Dermis blood vessel endothelial cell (primary cell): ENCODE data around the gene KERA. TPM values are rescaled to one million over a fixed set of nuclear protein-coding genes. Genes with fewer than 3 reads are reported as not detected.

Experiments used
- DNase-seq: peaks from one replicate; pipeline ENCODE4 v3.0.0; 2010
- total RNA-seq: library from RNA; depleted of rRNA; stranded (reverse); fragments of >200 nt; gene quantifications from 2 replicates; pipeline ENCODE4 v1.2.3, GENCODE V29; 2014

The KERA gene
- total RNA-seq, 1 donor from 2014 or later, result not detected

DNA sequence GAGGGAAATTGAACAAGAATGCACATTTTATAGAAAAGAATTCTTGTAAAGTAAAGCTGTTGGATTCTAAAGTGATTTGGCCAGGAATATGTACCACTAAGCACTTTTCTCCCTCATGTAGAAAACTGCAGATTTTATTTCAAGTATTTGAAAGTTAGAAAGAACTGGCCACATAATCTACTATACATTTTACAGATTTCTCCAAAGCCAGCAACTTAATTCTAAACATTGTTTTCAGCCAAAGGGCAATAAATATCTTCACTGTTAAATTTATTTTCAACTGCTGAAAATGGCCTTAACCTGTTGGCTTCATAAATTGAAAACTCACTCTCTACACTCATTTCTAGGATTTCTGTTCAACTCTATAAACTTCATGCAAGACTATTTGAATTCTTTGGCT, 15.6 kb upstream of the KERA start:
- no peak for DNase-seq

DNA sequence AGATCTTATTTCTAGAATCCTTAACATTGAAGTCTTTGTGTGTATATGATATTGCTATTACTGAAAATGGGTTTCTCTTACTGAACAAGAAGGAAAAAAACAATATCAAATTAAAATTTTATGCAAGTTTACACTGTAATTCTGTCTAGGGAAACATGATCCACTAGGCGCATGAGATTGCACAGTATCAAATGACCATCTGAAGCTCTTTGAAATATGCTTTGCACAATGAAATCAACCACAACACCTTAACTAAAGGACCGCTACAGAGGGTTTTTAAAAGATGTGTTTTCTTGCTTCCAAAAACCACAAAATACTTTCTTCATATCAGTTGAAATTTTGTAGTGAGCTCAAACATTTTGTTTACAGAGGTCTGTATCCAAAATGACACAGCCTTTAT, 15.1 kb upstream of the KERA start:
- DNase-seq, result no peak

DNA sequence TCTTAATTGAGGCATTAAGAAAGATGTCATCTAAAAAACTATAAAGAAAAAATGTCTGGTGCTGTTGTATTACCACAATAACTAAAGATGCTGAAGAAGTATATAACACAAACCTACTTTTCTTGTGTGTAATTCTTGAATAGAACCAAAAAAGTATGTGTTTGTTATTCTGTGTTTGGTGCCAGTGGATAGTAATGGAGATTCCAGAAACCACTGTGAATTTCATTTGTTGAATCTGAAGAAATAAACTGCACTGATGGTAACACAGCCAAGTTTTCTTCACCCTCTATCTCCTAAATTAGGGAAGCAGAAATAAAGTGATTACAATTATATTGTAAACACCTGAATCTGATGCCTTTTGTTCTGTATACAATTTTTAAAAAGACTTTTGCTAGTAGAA, 13.1 kb upstream of the KERA start:
- DNase-seq, result no peak

DNA sequence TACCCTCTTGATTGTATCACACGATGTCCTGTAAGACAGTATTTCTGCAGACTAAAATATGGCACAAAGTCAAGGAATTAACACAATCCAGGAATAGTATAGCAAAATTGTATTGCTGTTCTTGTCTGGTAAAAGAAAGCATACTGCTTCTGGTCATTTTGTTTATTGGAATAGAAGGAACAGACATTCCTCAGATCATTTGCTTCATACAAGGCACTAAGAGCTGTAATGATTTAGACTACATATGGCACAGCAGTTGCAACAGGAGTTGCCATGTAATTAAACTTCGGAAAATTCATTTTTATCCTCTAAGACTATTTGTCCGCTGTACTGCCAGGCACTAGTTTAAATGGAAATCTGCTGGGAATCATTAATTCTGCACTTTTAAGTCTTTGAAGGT, 7.6 kb upstream of the KERA start:
- DNase-seq, result no peak

DNA sequence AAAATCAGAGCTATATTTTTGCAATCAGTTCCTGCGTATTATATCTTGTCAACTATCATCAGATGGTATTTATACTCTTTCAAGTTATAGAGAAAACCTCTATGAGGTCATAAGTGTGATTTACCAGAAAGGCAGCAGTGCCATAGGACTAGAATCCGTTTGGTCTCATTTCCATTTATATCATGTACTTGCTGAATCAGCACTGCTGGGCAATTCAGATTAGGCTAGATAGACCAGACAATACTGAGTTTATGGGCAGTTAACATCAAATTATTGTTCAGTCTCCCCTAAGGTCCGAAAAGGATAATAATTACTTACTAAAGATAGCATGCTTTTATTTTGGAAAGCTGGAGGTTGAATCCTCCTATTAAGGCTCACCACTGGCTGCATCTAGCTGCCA, 6.8 kb upstream of the KERA start:
- DNase-seq, result no peak

DNA sequence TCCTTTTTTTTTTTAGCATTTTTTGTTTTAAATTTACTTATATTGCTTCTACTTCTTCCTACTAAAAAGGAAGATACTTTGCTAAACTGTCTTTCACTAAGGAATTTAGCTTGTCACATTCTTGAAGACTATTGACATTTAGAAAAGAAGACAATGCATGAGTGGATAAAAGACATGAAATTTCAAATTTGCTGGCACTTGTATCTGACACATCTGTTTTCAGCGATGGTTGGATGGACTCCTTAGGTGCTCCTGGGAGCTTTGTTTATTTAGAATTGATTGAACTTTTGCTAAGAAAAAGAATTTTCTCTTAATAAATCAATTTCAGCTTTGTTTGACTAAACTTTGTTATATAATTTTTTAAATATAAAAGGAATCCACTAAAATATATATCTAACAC, 3.3 kb upstream of the KERA start:
- DNase-seq, result no peak

DNA sequence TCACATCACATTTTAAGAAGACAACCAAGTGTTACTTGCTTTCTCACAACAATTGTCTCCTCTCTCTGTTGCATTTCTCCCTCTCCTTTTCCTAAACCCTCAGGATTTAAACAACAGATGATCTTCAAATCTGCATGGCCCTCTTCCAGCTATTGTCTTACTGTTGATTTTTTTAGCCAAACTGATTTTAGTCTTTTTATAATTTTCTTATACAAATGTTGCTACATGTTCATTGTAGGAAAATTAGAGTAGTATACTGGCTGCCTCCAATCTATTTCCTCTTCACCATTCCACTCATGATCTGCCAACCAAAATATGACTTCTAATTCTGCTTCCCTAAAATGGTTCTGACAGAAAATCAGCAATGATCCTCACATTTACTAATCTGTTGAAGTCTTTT, 1.4 kb upstream of the KERA start:
- DNase-seq, result no peak

DNA sequence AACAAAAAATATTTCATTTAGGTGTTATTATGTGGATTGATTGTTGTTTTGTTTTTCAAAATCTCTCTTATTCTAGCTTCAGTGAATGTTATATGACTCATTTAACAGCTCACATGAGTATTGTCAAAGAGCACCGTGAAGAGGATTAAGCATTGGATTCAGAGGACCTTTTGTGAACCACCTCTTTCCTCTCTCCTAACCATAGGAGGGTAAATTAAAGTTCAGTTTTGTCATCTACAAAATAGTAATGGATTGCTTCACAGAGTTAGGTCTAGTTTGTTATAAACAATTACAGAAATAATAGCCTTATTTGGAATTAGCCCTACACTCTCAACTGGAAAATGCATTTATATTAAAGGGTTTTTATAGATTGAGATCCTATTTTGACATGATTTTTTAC, 962 bp upstream of the KERA start:
- DNase-seq, result no peak

DNA sequence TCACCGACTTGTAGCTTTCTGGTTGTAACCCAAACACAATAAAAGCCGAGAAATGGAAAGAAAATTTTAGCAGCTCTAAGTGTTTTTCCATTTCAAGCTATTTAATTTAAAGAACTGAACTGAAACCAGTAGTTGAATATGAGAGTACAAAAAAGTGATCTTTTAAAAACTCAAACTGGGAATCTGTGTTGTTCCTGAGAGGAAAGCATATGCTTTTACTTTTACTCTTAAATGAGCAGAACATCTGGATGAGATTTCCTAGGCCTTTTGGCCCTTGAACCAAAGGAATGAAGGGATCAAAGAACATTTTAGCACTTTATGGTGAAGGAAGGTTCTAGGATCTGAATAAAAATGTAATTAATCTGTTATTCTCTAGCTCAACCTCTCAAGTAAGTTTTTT, 1.3 kb downstream of the KERA start:
- no peak for DNase-seq

DNA sequence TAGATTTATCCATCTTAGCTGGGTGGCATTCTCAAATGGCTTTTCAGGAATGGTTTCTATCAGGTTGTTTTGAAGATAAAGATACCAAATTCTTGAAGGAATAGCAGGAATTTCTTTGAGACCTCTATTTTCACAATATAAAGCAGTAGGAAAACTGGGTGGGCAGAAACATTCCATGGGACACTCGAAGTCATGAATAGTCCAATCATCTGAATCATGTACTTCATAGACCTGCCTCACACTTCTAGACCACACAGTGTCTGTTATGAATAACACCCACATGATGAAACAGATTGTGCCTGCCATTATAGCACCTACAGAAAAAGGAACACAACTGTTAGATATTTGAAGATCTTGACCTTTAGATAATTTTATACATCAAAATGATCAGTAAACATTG, 1.8 kb downstream of the KERA start:
- no peak for DNase-seq

DNA sequence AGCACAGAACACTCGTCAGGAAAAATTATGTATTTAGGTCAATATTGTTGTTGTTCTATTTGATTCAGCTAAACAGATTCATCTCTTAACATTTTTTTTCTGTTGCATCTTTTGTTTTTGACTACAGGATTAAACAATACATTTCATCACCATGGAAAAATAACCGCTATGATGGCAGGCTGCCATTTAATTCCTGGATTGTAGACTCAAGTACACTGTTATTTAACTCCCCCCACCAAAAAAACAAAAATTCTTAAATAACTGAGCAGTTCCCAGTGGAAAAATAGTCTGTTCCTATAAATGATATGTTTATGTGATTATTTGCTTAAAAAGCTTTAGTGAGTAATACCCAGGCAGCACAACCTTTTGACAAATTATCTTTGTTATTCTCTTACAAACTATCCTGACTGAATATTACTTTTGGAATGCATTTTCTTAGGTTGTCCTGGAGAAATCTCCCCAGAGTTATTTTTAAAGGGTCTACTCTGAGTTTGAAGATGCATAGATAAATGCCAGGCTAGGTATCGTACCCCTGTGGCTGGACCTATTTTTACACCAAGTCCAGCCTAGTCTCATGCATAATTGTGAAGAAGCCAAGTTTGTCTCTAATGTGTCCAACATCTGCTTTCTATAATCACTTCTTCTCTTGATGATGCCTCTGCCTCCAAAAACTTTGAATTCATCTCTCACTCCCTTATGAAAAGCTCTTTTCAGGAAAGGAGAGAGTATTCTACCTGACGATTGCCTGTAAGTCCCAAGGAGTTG, 3.7 kb downstream of the KERA start:
- DNase-seq, result peak; percentile 60

DNA sequence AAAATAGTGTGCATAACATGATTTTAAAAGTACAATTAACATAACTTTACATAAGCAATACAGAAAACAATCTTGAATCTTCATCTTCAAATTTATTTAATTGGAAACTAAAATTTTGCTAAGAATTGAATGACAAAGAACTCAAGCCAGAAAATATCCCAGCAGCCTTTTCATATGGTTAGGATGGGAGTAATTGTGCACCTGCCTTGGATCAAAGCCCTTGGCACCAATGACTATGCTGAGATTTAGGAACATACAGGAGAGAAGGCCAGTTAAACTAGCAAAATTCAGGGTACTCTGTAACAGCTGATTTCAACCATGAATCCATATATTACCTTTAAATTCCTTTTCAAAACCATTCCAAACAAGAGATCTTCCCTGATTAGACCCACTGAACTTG, 5.8 kb downstream of the KERA start:
- DNase-seq, result no peak

DNA sequence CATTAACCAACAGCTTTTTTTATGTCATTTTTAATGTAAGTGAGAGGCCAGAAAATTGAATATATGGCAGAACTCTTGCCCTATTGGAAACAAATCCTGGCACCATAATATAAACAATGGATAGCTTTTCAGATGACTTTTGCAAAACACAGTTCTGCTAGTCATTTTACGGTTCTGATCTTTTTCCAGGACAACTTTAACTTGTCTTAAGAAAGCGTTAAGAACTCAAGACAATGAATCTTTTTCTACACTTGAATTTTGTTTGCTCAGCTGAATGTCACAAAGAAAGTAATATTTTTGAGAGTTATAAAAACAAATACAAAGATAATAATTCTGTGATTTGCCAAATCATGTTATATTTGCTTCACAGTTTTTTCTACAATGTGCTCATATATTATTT, 13.2 kb downstream of the KERA start:
- DNase-seq, result no peak

DNA sequence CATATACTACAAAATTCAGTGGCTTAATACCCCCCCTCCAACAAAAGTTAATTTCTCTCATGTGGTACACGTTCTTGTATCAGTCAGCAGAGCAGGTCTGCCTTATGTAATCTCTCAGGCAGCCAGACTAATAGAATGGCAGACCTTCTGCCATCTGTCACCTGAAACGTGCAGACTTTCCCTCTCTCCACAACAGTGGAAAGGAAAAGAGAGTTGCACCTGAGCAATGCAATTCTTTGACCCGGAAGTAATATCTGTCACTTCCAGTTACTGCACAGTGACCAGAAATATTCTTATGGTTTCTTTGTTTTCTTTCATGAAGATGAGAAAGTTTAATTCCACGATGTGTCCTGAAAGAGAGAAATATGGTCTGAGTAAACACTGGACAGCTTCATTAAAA, 14.4 kb downstream of the KERA start:
- DNase-seq, result no peak

DNA sequence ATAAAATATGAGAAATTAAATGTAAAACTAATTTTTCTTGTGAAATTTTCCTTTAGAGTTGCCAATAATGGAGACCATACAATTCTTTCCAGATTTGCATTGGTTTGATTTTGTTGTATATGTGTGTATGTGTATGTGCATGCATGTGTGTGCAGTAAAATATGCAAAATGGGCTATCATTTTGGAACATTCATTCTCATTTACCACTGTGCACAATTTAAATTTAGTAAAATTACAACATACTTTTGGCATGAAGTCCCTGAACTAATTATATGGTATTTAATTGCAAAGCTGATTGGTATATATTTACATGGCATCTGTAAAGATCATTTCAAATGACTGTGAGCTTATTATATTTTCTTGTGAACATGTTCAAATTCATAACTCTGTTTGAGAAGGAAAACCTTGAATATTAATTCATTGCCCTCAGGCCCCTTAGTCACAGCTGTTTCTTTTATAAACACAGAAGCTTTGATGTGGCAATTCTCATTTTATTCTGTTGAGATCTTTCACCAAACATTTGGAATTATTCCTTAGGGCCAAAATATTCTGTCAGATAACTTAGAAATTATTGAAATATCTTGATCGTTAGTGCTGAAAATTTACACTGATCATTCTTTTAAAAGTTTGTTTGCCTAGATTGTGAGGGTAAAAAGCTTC, 17.6 kb downstream of the KERA start:
- DNase-seq, result no peak

DNA sequence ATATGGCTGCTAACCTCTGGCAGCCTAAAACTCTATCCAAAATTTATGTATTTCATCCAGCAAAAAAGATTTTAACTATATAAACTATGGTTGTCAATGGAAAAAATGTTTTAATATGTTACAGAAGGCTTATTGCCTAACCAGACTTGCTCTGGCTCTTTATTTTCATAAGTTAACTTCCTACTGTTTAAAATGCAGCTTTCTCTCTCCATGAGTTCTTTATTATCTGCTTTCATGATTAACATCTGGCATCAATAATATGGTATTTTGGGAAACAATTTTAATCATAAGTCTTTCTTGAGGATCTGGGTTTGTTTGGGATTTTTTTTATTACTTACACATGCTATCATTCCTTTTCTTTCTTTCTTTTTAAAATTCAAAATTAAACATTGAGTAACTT, 20.5 kb downstream of the KERA start:
- no peak for DNase-seq

DNA sequence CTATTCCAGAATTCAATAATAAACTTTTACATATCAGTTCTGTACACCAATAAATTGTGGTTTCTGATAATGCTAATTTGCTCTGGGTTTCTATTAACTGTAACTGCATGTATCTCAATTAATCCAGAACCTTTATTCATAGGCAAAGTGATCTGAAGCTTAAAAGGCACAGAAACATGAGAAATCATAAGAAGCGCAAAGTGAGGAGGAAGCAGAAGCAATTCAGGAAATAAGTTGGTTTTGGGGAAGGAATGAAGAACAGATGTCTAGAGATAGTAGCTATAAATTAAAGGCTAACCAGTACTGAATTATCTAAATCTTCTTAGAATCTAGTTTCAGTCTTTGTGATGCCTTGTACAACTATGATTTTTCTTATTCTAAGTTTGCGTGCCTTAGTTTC, 24.6 kb downstream of the KERA start:
- DNase-seq, result no peak

DNA sequence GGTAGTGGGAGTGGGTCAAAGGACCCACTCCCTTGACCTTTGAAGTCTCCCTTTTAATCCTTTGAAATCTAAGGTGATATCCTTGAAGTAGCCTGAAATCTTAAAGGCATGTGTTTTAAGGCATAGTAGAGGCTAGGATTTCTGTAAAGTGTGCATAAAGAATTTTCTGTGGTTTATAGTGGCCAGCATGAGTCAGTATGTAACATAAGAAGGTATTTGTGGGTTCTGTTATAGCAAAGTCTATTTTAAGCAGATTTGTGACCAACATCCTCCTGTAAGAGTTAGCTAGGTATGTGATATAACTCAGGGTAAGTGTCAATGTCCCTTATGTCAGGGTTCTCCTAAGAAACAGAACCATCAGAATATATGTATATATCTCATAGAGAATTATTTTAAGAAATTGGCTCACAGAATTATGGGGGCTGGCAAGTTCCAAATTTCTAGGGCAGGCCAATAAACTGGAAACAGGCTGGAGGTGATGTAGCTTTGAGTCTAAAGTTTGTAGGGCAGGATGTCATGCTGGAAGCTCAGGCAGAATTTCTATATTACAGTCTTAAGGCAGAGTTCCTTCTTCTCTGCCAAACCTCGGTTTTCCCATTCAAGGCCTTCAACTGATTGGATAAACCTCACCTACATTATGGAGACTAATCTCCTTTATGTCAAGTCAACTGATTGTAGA, 34.4 kb downstream of the KERA start:
- no peak for DNase-seq

DNA sequence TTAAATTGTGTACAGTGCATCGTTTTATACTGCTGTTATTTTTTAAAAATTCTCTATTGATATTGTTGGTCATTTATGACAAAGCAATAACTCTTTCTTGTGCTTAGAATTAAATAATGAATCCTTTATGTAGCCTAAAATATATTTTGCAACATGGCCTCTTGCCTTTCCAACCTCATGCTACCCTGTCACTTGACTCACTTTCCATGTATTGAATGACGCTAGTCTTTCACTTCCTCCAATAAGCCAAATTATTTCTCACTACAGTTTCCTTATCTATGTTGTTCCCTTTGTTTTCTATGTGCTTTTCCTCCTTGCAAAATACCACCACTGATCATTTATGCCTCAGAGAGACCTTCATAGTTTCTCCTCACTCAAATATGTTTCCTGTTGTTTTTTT, 36.7 kb downstream of the KERA start:
- no peak for DNase-seq

DNA sequence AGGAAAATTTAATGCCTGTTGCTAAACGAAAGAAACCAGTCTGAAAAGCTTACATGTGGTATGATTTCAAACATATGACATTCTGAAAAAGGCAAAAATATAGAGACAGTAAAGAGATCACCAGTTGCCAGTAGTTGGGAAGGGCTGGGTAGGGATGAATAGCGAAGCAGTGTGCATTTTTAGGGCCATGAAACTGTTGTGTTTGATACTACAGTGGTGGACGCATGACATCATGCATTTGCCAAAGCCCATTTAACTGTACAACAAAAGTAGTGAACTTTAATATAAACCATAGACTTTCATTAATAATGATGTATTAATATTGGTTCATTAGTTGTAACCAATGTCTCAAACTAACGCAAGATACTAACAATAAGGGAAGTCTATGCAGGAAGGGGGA, 38.4 kb downstream of the KERA start:
- DNase-seq, result no peak

DNA sequence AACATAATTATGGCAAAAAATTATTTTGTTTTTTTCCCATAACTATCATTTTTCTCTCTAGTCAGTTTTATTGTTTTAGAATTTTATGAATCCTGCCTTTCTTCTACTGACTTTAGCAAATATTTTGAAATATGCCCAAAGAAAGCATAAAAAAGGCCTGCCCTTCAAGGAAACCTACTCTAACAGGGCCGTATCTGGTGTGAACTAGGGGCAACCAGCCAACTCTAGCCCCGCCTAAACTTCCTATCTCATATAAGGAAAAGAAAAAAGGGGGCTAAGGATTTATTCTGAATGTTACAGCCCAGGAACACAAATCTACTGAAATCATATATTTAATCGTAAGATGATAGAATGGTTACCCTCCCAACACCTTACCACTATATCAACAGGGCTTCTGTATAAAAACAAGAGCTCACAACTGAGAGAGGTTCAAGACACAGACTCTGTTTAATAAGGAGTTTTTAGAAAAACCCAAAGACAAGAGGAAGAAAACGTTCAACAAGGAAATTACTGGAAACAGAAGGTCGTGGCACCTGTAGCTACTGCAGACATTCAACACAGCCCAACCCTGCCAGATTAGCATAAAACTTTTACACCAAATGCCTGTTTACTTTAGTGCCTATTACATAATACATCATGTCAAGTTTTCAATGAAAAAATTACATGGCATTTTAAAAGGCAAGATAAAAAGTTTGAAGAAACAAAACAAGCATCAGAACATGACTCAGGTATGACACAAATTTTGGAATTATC, 40.1 kb downstream of the KERA start:
- DNase-seq, result no peak

DNA sequence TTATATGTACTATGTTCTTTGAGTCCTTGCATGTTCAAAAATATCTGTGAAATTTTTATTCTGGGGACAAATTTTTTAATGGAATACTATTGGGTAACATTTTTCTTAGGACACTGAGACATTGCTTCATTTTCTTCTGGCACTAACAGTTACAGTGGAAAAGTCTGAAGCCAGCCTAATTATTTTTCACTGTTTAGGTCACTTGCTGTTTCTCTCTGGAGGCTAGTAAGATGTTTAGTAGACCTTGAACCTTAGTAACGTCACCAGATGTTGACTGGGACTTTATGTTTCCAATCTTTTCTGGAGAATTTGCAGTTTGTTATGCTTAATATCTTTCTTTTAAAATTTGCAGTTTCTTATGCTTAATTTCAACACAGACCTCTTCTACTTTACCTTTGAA, 40.8 kb downstream of the KERA start:
- no peak for DNase-seq

DNA sequence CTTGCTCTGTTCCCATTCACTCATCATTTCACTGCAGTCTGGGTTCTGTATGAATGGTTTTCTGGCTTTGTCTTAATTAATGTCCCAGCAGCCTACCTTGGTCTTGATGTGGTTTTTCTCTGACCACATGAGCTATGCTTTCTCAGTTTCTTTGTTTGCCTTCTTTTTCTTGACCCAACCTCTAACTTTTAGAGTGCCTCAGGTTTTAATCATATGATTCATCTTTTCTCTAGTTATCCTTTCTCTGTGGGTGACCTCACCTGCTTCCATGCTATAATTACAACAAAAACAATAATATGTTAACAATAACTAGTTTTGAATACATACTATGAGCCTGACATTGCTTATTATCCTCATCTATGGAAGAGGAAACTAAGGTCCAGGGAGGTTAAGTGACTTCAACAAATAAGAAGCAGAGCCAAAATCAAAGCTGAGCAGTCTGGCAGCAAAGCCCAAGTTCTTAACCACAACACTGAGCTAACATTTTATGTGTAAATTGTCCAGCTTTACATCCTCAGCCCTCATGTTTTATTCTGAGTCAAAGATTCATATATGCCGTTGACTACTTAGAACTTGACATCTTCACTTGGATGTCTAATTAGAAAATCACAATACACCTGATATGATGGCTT, 48.4 kb downstream of the KERA start:
- DNase-seq, result peak; percentile 22
